Aorta (tissue), 5 donors: ENCODE data around the gene SCAPER. TPM values are rescaled to one million over a fixed set of nuclear protein-coding genes. Genes with fewer than 3 reads are reported as not detected.
A peak's percentile ranks its signal among the peaks of the same experiment; 100 is the strongest.

Experiments used
- ATAC-seq: fragments of 200-7000 bp; cut with Tn5 transposase; one replicate; pipeline ENCODE4 v1.9.1; 2022; ENCODE audit warnings: moderate library complexity; ENCODE audit not compliant: low FRiP score
- DNase-seq, 2 donors: peaks; one replicate each; pipeline ENCODE4 v3.0.0-alpha.2; 2020
- H3K27ac ChIP-seq, 2 donors: one replicate each; pipeline ENCODE4 v1.5.1; 2013; ENCODE audit warnings: low read length in 2 of 2, mild to moderate bottlenecking in 2 of 2, moderate library complexity in 2 of 2, control low read depth in 1 of 2, inconsistent platforms in 1 of 2, low read depth in 1 of 2
- H3K27me3 ChIP-seq, 2 donors: one replicate each; pipeline ENCODE4 v1.6.1; 2013; ENCODE audit warnings: control low read depth in 1 of 2, low read length in 1 of 2, mild to moderate bottlenecking in 1 of 2, moderate library complexity in 1 of 2; ENCODE audit not compliant: insufficient read depth in 2 of 2, control insufficient read depth in 1 of 2
- H3K36me3 ChIP-seq, 2 donors: one replicate each; pipeline ENCODE4 v1.6.1; 2013; ENCODE audit warnings: control low read depth in 1 of 2, low read length in 1 of 2, mild to moderate bottlenecking in 1 of 2; ENCODE audit not compliant: insufficient read depth in 2 of 2, control insufficient read depth in 1 of 2
- H3K4me1 ChIP-seq, 2 donors: one replicate each; pipeline ENCODE4 v1.6.1; 2013; ENCODE audit warnings: low read length in 2 of 2, control low read depth in 1 of 2, mild to moderate bottlenecking in 1 of 2, moderate library complexity in 1 of 2; ENCODE audit not compliant: insufficient read depth in 2 of 2, control insufficient read depth in 1 of 2
- H3K4me3 ChIP-seq, 2 donors: one replicate each; pipeline ENCODE4 v1.5.1; 2013; ENCODE audit warnings: low read length in 2 of 2, control low read depth in 1 of 2, mild to moderate bottlenecking in 1 of 2
- H3K9me3 ChIP-seq: one replicate; pipeline ENCODE4 v1.6.1; 2013; ENCODE audit warnings: mild to moderate bottlenecking, low read length; ENCODE audit not compliant: control insufficient read depth
- WGBS, 2 donors: extraction: QIAGEN DNeasy Blood & Tissue Kit; methylation state at CpG; one replicate each; pipeline ENCODE4 v1.1.7; 2013; 5-methylcytosine and 5-hydroxymethylcytosine counted together
- intact Hi-C, 2 donors: fragments of 100-400 bp; cut with DNase I; formaldehyde crosslinking; loops; one replicate each; pipeline versions ENCODE4 v1.14.2 to v1.15.0; 2022
- polyA plus RNA-seq, 2 donors: library from polyadenylated mRNA; stranded (reverse); fragments of 200-250 nt; gene quantifications; one replicate each; pipeline ENCODE4 v1.2.3, GENCODE V29; 2013
- total RNA-seq, 2 donors: library from RNA; stranded (reverse); fragmentation: NEBNext Ultra II Directional; extraction: Animal tissue kit (Norgen Biotek cat#: 25700); gene quantifications; one replicate each; pipeline ENCODE4 v1.2.1, GENCODE V29; 2021
- donor health status: healthy with polysubstance abuse.
- donor health status: Bipolar disorder and iron deficiency.
- donor health status: DM: no; HTN: no; CAD: no.
- donor health status: DM: no; HTN: no; CAD: no.
- donor health status: DM: yes; HTN: yes; CAD: no.

Gene SCAPER
- total and polyA plus RNA-seq, 4 donors: 11.9 to 44.3 (median 25.6) TPM

GRCh38 chr15:76333720-76334437 is 571.3 kb downstream of the SCAPER start:
- no peaks in the 10 kb centered on the region for H3K4me1 ChIP-seq
- no peaks in the 10 kb centered on the region for H3K9me3 ChIP-seq
- intact Hi-C loops: loop anchor here in 1 of 2 donors (5.0 kb wide), 1 partner anchor 142 kb away; no protein-coding TSS in a partner anchor
- H3K27me3 ChIP-seq: no peaks in the 10 kb centered on the region
- H3K36me3 ChIP-seq: no peaks in the 10 kb centered on the region
- 68 to 71% methylated on average over 9 of the region's 9 CpGs for WGBS, 2 donors
- DNase-seq (no peak), ATAC-seq (no peak)
- no peak overlapping the region for H3K27ac ChIP-seq
- H3K4me3 ChIP-seq: no peak overlapping the region

- ATAC-seq (no peak), DNase-seq (peak in 1 of 2 donors; percentile 27)
- intact Hi-C loops: loop anchor here in 1 of 2 donors (5.0 kb wide), 1 partner anchor 141 kb away; no protein-coding TSS in a partner anchor
- Histone ChIP-seq H3K36me3 (no peaks in the 10 kb centered on the region), H3K4me1 (no peaks in the 10 kb centered on the region), H3K27ac (no peak overlapping the region), H3K9me3 (no peaks in the 10 kb centered on the region), H3K4me3 (no peak overlapping the region), H3K27me3 (no peaks in the 10 kb centered on the region)
- 92 to 97% methylated on average over 1 of the region's 1 CpG for WGBS, 2 donors
Measured at GRCh38 chr15:76333309-76333708, 571.8 kb downstream of the SCAPER start.

DNA sequence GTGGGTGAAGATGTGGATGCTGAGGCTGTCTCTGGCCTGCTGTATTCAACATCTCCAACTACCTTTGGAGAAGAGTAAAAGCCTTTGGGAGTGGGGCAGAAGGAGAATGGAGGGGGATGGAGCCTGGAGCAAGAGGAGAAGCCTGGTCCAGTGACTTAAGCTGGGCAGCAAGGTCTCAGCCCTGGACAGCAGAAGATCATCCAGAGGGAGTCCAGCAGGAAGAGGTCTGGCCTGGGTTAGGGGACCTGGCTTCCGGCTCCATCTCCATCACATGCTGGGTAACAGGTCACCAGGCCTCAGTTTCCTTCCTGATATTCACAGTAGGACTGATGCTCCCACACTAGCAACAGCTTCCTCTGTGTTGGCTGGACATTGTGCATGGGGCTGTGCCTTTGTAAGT is 572.3 kb downstream of the SCAPER start:
- H3K4me1 ChIP-seq: no peaks in the 10 kb centered on the region

DNA sequence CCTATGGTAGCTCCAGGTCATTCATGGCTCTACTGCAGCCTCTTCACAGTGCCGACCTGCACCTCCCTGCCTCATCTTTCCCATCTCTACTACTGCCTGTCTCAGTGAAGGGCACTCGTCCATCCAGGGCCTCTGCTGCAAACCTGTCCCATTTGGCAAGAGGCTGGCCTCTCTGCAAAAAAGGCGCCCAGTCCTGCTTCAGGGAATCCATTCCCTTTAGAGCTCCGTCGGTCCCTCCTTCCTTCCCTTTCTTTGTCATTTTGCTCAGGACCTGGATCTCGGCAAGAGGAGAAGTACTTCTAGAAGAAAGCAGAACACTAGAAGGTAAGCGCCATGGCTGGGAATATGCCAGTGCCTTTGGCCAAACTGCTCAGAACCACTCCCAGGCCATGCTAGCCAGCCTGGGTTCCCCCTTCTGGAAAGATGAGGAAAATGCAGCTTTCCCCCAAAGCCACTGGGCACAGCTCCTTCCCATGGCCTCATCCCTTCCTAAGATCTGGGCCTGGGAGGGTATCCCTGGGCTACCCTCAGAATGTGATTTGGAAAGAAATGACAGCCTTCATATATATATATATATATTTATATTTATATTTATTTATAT is 575.0 kb downstream of the SCAPER start:
- DNase-seq: peak; percentile 66 to 77
- H3K4me1 ChIP-seq: no peaks in the 10 kb centered on the region
- no peak overlapping the region for H3K4me3 ChIP-seq
- no peaks in the 10 kb centered on the region for H3K9me3 ChIP-seq
- H3K27me3 ChIP-seq: no peaks in the 10 kb centered on the region
- WGBS, 2 donors: 55 to 60% methylated on average over 7 of the region's 7 CpGs
- peak; percentile 83 for ATAC-seq
- no peaks in the 10 kb centered on the region for H3K36me3 ChIP-seq
- intact Hi-C loops: loop anchor here (2.0 to 5.0 kb wide), 2 partner anchors 138 to 139 kb away; no protein-coding TSS in a partner anchor
- no peak overlapping the region for H3K27ac ChIP-seq

More for the DNA sequence above, 572.3 kb downstream of the SCAPER start:
- WGBS, 2 donors: 93 to 100% methylated on average over 1 of the region's 1 CpG
- ATAC-seq (no peak), DNase-seq (peak in 1 of 2 donors; percentile 36)
- Histone ChIP-seq H3K27me3 (no peaks in the 10 kb centered on the region), H3K36me3 (no peaks in the 10 kb centered on the region), H3K27ac (no peak overlapping the region), H3K4me3 (no peak overlapping the region), H3K9me3 (no peaks in the 10 kb centered on the region)
- intact Hi-C loops: loop anchor here in 1 of 2 donors (5.0 kb wide), 1 partner anchor 140 kb away; no protein-coding TSS in a partner anchor

DNA sequence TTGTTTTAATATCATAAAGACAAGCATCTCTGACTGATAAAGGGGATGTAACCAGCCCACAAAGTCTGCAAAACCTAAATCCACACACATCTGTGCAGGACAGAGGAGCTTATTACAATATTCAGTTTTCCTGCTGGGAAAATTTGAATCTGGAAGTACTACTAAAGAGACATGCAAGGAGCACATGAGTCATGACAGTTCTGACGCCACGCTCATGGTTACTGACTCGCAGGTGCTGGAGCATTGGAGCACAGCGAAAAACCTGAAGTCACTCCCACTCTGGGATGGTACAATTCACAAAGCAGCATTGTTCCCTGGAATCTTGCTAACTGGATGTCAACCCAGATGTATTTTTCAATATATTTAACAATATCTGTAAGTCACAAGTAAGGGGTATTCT is 576.2 kb downstream of the SCAPER start:
- Histone ChIP-seq H3K27me3 (peaks cover 0 to 1% of the 10 kb centered on the region in 2 donors), H3K9me3 (no peaks in the 10 kb centered on the region), H3K36me3 (no peaks in the 10 kb centered on the region), H3K27ac (no peak overlapping the region), H3K4me3 (no peak overlapping the region), H3K4me1 (no peaks in the 10 kb centered on the region)
- intact Hi-C loops: no loop called here
- no peak for ATAC-seq
- DNase-seq: no peak
- WGBS, 2 donors: 90 to 92% methylated on average over 4 of the region's 4 CpGs

DNA sequence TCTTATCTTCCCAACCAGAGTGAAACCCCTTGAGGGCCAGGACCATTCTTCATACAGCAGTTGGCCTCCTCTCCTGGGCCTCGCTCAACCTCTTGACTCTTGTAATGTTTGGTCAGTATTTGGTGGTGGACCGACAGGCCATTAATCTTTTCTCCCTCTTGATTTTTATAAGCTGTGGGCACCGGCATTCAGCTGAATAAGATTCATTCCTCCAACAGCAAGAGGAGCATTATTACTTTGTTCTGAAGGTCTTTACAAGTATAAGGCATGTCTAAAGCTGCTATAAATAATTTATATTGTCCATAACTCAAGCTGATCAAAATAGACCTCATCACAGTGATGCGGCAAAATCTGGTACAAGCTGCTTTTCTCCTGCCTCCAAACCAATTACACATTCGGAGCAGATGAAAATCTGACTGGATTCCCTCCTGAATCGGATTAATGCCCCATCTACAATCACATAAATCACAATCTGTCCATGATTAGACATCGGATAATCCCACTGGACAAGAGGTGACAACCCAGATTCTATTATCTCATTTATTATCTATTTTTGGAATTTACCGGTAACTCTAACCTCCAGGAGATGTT is 576.9 kb downstream of the SCAPER start:
- Histone ChIP-seq H3K4me3 (no peak overlapping the region), H3K27ac (no peak overlapping the region), H3K9me3 (no peaks in the 10 kb centered on the region), H3K4me1 (no peaks in the 10 kb centered on the region), H3K36me3 (no peaks in the 10 kb centered on the region), H3K27me3 (peaks cover 0 to 1% of the 10 kb centered on the region in 2 donors)
- ATAC-seq (no peak), DNase-seq (no peak)
- WGBS, 2 donors: 88 to 94% methylated on average over 8 of the region's 8 CpGs
- intact Hi-C loops: no loop called here

GRCh38 chr15:76327191-76328105 is 577.7 kb downstream of the SCAPER start:
- WGBS, 2 donors: 72 to 73% methylated on average over 8 of the region's 8 CpGs
- intact Hi-C loops: no loop called here
- no peak for ATAC-seq
- Histone ChIP-seq H3K9me3 (no peaks in the 10 kb centered on the region), H3K4me1 (no peaks in the 10 kb centered on the region), H3K27ac (no peak overlapping the region), H3K4me3 (no peak overlapping the region), H3K27me3 (peaks cover 0 to 1% of the 10 kb centered on the region in 2 donors), H3K36me3 (no peaks in the 10 kb centered on the region)
- no peak for DNase-seq

- no peaks in the 10 kb centered on the region for H3K4me1 ChIP-seq
- H3K27ac ChIP-seq: no peak overlapping the region
- no peak overlapping the region for H3K4me3 ChIP-seq
- WGBS, 2 donors: 65 to 76% methylated on average over 2 of the region's 2 CpGs
- H3K27me3 ChIP-seq: peaks cover 0 to 1% of the 10 kb centered on the region in 2 donors
- intact Hi-C loops: no loop called here
- no peak for ATAC-seq
- DNase-seq: no peak
- no peaks in the 10 kb centered on the region for H3K9me3 ChIP-seq
- no peaks in the 10 kb centered on the region for H3K36me3 ChIP-seq
Measured at GRCh38 chr15:76325704-76326103, 579.4 kb downstream of the SCAPER start.
